Measurements from ENCODE around the gene CUBN. TPM values are rescaled to one million over a fixed set of nuclear protein-coding genes. Genes with fewer than 3 reads are reported as not detected.

Gene CUBN
- total RNA-seq, 1 experiment from 2014 or later = 0.46 TPM

DNA sequence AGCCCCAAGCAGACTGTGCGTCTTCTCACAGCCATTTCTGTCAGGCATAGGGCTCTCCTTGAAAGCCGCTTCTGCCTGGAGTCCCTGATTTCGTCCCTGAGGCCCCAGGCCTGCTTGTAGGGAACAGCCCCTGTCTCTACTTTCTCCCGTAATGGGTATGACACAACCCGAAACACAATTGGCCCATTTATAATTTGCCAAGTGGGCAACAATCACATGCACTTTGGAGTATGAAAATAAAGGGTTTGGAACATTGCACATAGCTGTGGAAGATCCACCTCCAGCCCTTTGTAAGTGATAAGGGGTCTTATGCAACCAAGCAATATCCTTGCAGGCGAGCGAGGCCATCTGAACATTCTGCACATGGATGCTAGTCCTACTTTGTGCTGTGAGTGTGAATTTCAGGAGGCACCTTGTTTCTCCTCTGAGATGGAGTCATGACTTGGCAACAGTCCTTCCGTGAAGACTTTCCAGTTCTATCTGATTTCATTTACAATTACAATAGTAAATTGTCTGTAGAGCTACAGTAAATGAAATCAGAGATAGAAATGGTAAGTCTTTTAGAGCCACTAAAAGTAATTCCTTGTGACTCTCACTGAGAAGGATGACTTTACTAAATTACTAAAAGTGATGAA is 141.5 kb downstream of the CUBN start:
- ChIA-PET CTCF (no interaction called here), POLR2A (no interaction called here)
- no peak for TF ChIP-seq FOXJ3 (CRISPR knock-in tag; IDR thresholded peaks at IDR 0.05; ENCODE audit: borderline replicate concordance)

GRCh38 chr10:16987206-16987621 is 142.4 kb downstream of the CUBN start:
- Mint-ChIP-seq H3K4me1 (peaks cover 20% of the 10 kb centered on the region), H3K4me3 (no peak overlapping the region), H3K9me3 (peaks cover 3% of the 10 kb centered on the region), H3K36me3 (no peaks in the 10 kb centered on the region), H3K27me3 (ENCODE audit: low read depth) (no peaks in the 10 kb centered on the region), H3K27ac (no peak overlapping the region)
- ATAC-seq = no peak
- POLR2A ChIA-PET = no interaction called here
- CTCF ChIA-PET = no interaction called here
- TF ChIP-seq ZNF263 (CRISPR knock-in tag; IDR thresholded peaks at IDR 0.05; ENCODE audit: low read depth) (no peak), ZBTB43 (CRISPR knock-in tag; IDR thresholded peaks at IDR 0.05) (no peak), ELF4 (CRISPR knock-in tag; IDR thresholded peaks at IDR 0.05; ENCODE audit: low read depth) (no peak), SOX15 (CRISPR knock-in tag; IDR thresholded peaks at IDR 0.05) (no peak), NFE2L1 (CRISPR knock-in tag; IDR thresholded peaks at IDR 0.05) (no peak), SP1 (CRISPR knock-in tag; conservative IDR thresholded peaks at IDR 0.05) (no peak), HMGXB4 (CRISPR knock-in tag; IDR thresholded peaks at IDR 0.05) (no peak)
- TF ChIP-seq, protein P1, sequence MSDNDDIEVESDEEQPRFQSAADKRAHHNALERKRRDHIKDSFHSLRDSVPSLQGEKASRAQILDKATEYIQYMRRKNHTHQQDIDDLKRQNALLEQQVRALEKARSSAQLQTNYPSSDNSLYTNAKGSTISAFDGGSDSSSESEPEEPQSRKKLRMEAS (CRISPR knock-in tag; IDR thresholded peaks at IDR 0.05) = no peak
- DNase-seq (ENCODE audit: low spot score) = no peak

More for the DNA sequence above, 141.5 kb downstream of the CUBN start:
- H3K27ac Mint-ChIP-seq = no peak overlapping the region
- H3K27me3 Mint-ChIP-seq (ENCODE audit: low read depth) = no peaks in the 10 kb centered on the region
- H3K36me3 Mint-ChIP-seq = no peaks in the 10 kb centered on the region
- no peak for DNase-seq (ENCODE audit: low spot score)
- ATAC-seq = no peak
- H3K9me3 Mint-ChIP-seq = peaks cover 3% of the 10 kb centered on the region
- H3K4me1 Mint-ChIP-seq = peaks cover 20% of the 10 kb centered on the region
- H3K4me3 Mint-ChIP-seq = no peak overlapping the region

DNA sequence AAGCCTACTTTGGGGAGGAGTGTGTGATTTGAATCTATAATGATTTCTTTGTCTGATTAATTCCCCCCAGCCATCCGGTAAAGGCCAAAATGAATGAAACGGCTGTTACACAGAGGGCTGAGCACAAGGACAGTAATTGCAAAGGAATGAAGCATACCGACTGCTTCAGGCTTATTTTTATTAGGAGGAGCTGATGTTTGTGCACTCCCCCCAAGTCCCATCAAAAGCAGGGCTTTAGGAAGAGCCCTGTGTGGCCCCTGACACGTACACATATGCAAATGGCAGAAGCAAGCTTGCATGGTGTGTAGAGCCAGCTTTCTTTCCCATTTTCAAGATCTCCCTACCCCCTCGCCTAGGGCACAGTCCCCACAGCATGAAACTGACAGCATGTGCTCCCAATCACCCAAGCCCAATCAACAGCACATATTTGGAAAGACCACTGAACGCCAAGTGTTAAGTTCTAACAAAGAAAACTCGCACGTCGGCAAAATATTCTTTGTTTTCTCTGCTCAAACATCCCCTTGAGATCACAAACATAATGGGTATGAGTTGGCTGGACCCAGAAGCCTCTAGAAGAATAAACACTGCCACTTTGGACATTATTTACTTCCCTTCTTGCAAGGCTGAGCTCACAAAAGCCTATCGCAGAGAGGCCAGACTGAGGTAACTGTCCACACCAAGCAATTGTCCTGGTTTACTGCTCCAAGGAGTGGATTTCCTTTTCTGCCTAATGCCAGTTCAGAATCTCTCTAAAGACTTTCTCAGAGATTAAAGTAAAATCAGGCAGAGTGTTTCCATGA is 143.0 kb downstream of the CUBN start:
- H3K9me3 Mint-ChIP-seq = peaks cover 3% of the 10 kb centered on the region
- no peak for DNase-seq (ENCODE audit: low spot score)
- CTCF ChIA-PET = no interaction called here
- H3K4me3 Mint-ChIP-seq = no peak overlapping the region
- peak overlapping the region; percentile 65; the same call in 1 of the 2 replicates for H3K27ac Mint-ChIP-seq
- ATAC-seq = peak; percentile 48
- no peaks in the 10 kb centered on the region for H3K27me3 Mint-ChIP-seq (ENCODE audit: low read depth)
- no peaks in the 10 kb centered on the region for H3K36me3 Mint-ChIP-seq
- POLR2A ChIA-PET = no interaction called here
- peaks cover 20% of the 10 kb centered on the region for H3K4me1 Mint-ChIP-seq
- no peak for TF ChIP-seq TP53 (CRISPR knock-in tag; IDR thresholded peaks at IDR 0.05)
- no peak for TF ChIP-seq ERG (CRISPR knock-in tag; IDR thresholded peaks at IDR 0.05)
- TF ChIP-seq, protein P2, sequence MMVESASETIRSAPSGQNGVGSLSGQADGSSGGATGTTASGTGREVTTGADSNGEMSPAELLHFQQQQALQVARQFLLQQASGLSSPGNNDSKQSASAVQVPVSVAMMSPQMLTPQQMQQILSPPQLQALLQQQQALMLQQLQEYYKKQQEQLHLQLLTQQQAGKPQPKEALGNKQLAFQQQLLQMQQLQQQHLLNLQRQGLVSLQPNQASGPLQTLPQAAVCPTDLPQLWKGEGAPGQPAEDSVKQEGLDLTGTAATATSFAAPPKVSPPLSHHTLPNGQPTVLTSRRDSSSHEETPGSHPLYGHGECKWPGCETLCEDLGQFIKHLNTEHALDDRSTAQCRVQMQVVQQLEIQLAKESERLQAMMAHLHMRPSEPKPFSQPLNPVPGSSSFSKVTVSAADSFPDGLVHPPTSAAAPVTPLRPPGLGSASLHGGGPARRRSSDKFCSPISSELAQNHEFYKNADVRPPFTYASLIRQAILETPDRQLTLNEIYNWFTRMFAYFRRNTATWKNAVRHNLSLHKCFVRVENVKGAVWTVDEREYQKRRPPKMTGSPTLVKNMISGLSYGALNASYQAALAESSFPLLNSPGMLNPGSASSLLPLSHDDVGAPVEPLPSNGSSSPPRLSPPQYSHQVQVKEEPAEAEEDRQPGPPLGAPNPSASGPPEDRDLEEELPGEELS (CRISPR knock-in tag; IDR thresholded peaks at IDR 0.05) = no peak
- no peak for TF ChIP-seq MYBL2 (CRISPR knock-in tag; IDR thresholded peaks at IDR 0.05)
- TF ChIP-seq MLX (CRISPR knock-in tag; IDR thresholded peaks at IDR 0.05) = no peak
- no peak for TF ChIP-seq FOXP1 (CRISPR knock-in tag; IDR thresholded peaks at IDR 0.05; ENCODE audit: borderline replicate concordance)
- TF ChIP-seq, protein P3, sequence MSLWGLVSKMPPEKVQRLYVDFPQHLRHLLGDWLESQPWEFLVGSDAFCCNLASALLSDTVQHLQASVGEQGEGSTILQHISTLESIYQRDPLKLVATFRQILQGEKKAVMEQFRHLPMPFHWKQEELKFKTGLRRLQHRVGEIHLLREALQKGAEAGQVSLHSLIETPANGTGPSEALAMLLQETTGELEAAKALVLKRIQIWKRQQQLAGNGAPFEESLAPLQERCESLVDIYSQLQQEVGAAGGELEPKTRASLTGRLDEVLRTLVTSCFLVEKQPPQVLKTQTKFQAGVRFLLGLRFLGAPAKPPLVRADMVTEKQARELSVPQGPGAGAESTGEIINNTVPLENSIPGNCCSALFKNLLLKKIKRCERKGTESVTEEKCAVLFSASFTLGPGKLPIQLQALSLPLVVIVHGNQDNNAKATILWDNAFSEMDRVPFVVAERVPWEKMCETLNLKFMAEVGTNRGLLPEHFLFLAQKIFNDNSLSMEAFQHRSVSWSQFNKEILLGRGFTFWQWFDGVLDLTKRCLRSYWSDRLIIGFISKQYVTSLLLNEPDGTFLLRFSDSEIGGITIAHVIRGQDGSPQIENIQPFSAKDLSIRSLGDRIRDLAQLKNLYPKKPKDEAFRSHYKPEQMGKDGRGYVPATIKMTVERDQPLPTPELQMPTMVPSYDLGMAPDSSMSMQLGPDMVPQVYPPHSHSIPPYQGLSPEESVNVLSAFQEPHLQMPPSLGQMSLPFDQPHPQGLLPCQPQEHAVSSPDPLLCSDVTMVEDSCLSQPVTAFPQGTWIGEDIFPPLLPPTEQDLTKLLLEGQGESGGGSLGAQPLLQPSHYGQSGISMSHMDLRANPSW (CRISPR knock-in tag; conservative IDR thresholded peaks at IDR 0.05; ENCODE audit: low read depth) = no peak
- no peak for TF ChIP-seq EMX1 (CRISPR knock-in tag; IDR thresholded peaks at IDR 0.05)
- no peak for TF ChIP-seq ZNF423 (CRISPR knock-in tag; IDR thresholded peaks at IDR 0.05)
- TF ChIP-seq, protein P4, sequence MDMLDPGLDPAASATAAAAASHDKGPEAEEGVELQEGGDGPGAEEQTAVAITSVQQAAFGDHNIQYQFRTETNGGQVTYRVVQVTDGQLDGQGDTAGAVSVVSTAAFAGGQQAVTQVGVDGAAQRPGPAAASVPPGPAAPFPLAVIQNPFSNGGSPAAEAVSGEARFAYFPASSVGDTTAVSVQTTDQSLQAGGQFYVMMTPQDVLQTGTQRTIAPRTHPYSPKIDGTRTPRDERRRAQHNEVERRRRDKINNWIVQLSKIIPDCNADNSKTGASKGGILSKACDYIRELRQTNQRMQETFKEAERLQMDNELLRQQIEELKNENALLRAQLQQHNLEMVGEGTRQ (CRISPR knock-in tag; IDR thresholded peaks at IDR 0.05) = no peak
- no peak for TF ChIP-seq SMAD4 (CRISPR knock-in tag; IDR thresholded peaks at IDR 0.05)

All from WTC11 (cell line).